Brain microvascular endothelial cell (primary cell): ENCODE data around the gene ACSL1.
A peak's percentile ranks its signal among the peaks of the same experiment; 100 is the strongest.

ENCODE experiments used
- DNase-seq: peaks from one replicate; pipeline ENCODE4 v3.0.0-alpha.2; 2020
- H3K27ac ChIP-seq: fragments of 250-450 bp; sonication (Bioruptor Pico); 2 replicates; pipeline ENCODE4 v1.5.1; 2020; ENCODE audit warnings: mild to moderate bottlenecking, moderate library complexity
- H3K27me3 ChIP-seq: fragments of 250-450 bp; sonication (Bioruptor Pico); replicated peaks from 2 replicates; pipeline ENCODE4 v1.5.1; 2020; ENCODE audit warnings: mild to moderate bottlenecking
- H3K36me3 ChIP-seq: fragments of 250-450 bp; sonication (Bioruptor Pico); replicated peaks from 2 replicates; pipeline ENCODE4 v1.5.1; 2020; ENCODE audit warnings: mild to moderate bottlenecking
- H3K4me3 ChIP-seq: 2 replicates; pipeline ENCODE4 v1.5.1; 2011; ENCODE audit warnings: low read depth, mild to moderate bottlenecking, control low read depth, low read length, moderate library complexity
- in situ Hi-C: cut with HindIII; loops from 2 replicates; pipeline ENCODE4 v1.10.0; 2017; ENCODE audit warnings: low sequenced_read_pairs, low pct_ligation_motif_present
- TF ChIP-seq, protein P1 (sequence below): IDR thresholded peaks from 2 replicates; pipeline ENCODE4 v1.5.1; 2011; ENCODE audit warnings: low read depth, mild to moderate bottlenecking, moderate library complexity, low read length, control low read depth, inconsistent platforms; ENCODE audit errors: missing control alignments

Gene ACSL1

GRCh38 chr4:184731056-184731455, 94.7 kb downstream of the ACSL1 start:
- Histone ChIP-seq H3K27me3 (no peaks in the 10 kb centered on the region), H3K4me3 (no peak overlapping the region), H3K36me3 (no peaks in the 10 kb centered on the region), H3K27ac (no peak overlapping the region)
- in situ Hi-C loops: no loop called here
- no peak for DNase-seq
- TF ChIP-seq, protein P1, sequence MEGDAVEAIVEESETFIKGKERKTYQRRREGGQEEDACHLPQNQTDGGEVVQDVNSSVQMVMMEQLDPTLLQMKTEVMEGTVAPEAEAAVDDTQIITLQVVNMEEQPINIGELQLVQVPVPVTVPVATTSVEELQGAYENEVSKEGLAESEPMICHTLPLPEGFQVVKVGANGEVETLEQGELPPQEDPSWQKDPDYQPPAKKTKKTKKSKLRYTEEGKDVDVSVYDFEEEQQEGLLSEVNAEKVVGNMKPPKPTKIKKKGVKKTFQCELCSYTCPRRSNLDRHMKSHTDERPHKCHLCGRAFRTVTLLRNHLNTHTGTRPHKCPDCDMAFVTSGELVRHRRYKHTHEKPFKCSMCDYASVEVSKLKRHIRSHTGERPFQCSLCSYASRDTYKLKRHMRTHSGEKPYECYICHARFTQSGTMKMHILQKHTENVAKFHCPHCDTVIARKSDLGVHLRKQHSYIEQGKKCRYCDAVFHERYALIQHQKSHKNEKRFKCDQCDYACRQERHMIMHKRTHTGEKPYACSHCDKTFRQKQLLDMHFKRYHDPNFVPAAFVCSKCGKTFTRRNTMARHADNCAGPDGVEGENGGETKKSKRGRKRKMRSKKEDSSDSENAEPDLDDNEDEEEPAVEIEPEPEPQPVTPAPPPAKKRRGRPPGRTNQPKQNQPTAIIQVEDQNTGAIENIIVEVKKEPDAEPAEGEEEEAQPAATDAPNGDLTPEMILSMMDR: no peak

DNA sequence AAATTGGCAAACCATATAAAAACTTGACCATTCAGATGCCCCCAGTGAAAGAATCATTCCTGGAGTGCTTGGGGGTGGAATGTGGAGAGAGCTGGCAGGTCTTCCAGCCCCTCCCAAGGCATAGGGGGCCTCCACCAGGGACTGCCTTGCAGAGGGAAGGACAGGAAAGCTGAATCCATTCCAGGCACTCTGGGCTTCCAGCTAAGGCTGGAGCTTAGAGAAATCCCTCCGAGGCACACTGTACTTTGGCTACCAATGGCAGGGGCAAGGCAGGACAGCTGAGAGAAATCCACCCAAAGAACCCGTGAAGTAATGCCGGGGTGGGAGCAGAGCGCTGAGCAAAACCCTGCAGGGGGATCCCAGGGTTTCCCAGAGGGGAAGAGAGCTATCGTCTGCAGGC, 95.8 kb downstream of the ACSL1 start:
- in situ Hi-C loops: no loop called here
- DNase-seq: no peak
- no peaks in the 10 kb centered on the region for H3K27me3 ChIP-seq
- H3K36me3 ChIP-seq: no peaks in the 10 kb centered on the region
- peak overlapping the region; percentile 89 for H3K27ac ChIP-seq
- H3K4me3 ChIP-seq: no peak overlapping the region
- TF ChIP-seq, protein P1: no peak

GRCh38 chr4:184728858-184729257, 96.9 kb downstream of the ACSL1 start:
- TF ChIP-seq, protein P1: no peak
- peak; percentile 72 for DNase-seq
- no peaks in the 10 kb centered on the region for H3K36me3 ChIP-seq
- in situ Hi-C loops: no loop called here
- H3K27ac ChIP-seq: peak overlapping the region; percentile 89
- no peaks in the 10 kb centered on the region for H3K27me3 ChIP-seq
- no peak overlapping the region for H3K4me3 ChIP-seq

DNA sequence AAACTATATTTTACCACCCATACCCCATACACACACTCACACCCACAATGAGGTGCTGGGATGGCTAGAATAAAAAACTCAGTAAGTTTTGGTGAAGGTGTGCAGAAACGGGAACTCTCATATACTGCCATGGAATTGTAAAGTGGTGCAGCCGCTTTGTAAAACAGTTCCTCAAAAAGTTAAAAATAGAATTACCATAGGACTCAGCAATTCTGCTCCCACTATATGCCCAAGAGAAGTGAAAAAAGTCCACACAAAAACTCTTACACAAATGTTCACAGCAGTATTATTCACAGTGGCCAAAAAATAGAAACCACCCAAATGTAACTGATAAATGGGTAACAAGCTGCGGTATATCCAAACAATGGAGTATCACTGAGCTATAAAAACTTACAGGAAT, 98.3 kb downstream of the ACSL1 start:
- Histone ChIP-seq H3K36me3 (no peaks in the 10 kb centered on the region), H3K27me3 (no peaks in the 10 kb centered on the region), H3K27ac (no peak overlapping the region), H3K4me3 (no peak overlapping the region)
- in situ Hi-C loops: no loop called here
- TF ChIP-seq, protein P1: no peak
- DNase-seq: no peak

- H3K36me3 ChIP-seq: no peaks in the 10 kb centered on the region
- TF ChIP-seq, protein P1: peak; percentile 35
- in situ Hi-C loops: no loop called here
- H3K4me3 ChIP-seq: no peak overlapping the region
- no peak overlapping the region for H3K27ac ChIP-seq
- no peaks in the 10 kb centered on the region for H3K27me3 ChIP-seq
- no peak for DNase-seq
Measured at GRCh38 chr4:184722798-184723197, 103.0 kb downstream of the ACSL1 start.

DNA sequence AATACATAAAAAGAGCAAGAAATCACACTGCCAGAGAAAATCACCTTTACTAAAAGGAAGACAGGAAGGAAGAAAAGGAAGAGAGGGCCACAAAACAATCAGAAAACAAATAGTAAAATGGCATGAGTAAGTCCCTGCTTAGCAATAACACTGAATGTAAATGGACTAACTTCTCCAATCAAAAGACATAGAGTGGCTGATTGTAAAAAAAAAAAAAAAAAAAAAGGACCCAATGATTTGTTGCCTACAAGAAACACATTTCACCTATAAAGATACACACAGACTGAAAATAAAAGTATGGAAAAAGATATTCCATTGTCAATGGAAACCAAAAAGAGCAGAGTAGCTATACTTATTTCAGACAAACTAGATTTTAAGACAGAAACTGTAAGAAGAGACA, 104.5 kb downstream of the ACSL1 start:
- no peaks in the 10 kb centered on the region for H3K27me3 ChIP-seq
- H3K4me3 ChIP-seq: no peak overlapping the region
- TF ChIP-seq, protein P1: no peak
- no peak for DNase-seq
- in situ Hi-C loops: no loop called here
- no peaks in the 10 kb centered on the region for H3K36me3 ChIP-seq
- H3K27ac ChIP-seq: no peak overlapping the region
